SH-SY5Y (cell line): ENCODE data around the gene IGF1R.

Experiments used
- GATA2 ChIP-seq: IDR thresholded peaks from 2 replicates; pipeline ENCODE4 v1.6.1; 2011; ENCODE audit warnings: mild to moderate bottlenecking, low read depth, low read length
- GATA3 ChIP-seq: IDR thresholded peaks from 2 replicates; pipeline ENCODE4 v1.6.1; 2011; ENCODE audit warnings: low read depth, mild to moderate bottlenecking, low read length, moderate library complexity

GRCh38 chr15:98620020-98620419, 28.3 kb upstream of the IGF1R start:
- TF ChIP-seq GATA2 (no peak), GATA3 (no peak)
